Parathyroid adenoma (tissue), 2 donors: ENCODE measurements around the gene STX1A.

Experiments used
- H2AFZ ChIP-seq: fragments of 300-600 bp; sonication (generic); one replicate; pipeline ENCODE4 v1.7.0; 2017; ENCODE audit warnings: antibody characterized with exemption, mild to moderate bottlenecking
- H3K27ac ChIP-seq: fragments of 300-600 bp; sonication (generic); one replicate; pipeline ENCODE4 v1.7.0; 2017
- H3K27me3 ChIP-seq: fragments of 300-600 bp; sonication (generic); one replicate; pipeline ENCODE4 v1.7.0; 2017; ENCODE audit warnings: low read length; ENCODE audit not compliant: control insufficient read depth, insufficient read depth
- H3K36me3 ChIP-seq: fragments of 300-600 bp; sonication (generic); one replicate; pipeline ENCODE4 v1.7.0; 2017; ENCODE audit warnings: low read length; ENCODE audit not compliant: control insufficient read depth, insufficient read depth
- H3K4me1 ChIP-seq: fragments of 300-600 bp; sonication (generic); one replicate; pipeline ENCODE4 v1.7.0; 2017; ENCODE audit warnings: control low read depth
- H3K4me2 ChIP-seq: fragments of 300-600 bp; sonication (generic); one replicate; pipeline ENCODE4 v1.7.0; 2017; ENCODE audit warnings: low read length
- H3K4me3 ChIP-seq: fragments of 300-600 bp; sonication (generic); one replicate; pipeline ENCODE4 v1.7.0; 2017; ENCODE audit warnings: low read depth, low read length
- H3K79me2 ChIP-seq: fragments of 300-600 bp; sonication (generic); one replicate; pipeline ENCODE4 v1.7.0; 2017; ENCODE audit warnings: control low read depth
- H3K9ac ChIP-seq: fragments of 300-600 bp; sonication (generic); one replicate; pipeline ENCODE4 v1.7.0; 2017; ENCODE audit warnings: mild to moderate bottlenecking
- H3K9me3 ChIP-seq: fragments of 300-600 bp; sonication (generic); one replicate; pipeline ENCODE4 v1.7.0; 2017; ENCODE audit warnings: low read length; ENCODE audit not compliant: control insufficient read depth
- CTCF ChIP-seq: fragments of 300-600 bp; sonication (generic); IDR thresholded peaks from one replicate; pipeline ENCODE4 v1.7.0; 2017; ENCODE audit warnings: antibody characterized with exemption, mild to moderate bottlenecking
- donor health status: primary hyperparathyroidism.

STX1A gene

GRCh38 chr7:73688288-73688687, 31.2 kb downstream of the STX1A start:
- no peak overlapping the region for H3K4me2 ChIP-seq
- H3K4me1 ChIP-seq: no peaks in the 10 kb centered on the region
- H3K27ac ChIP-seq: no peak overlapping the region
- no peak overlapping the region for H3K9ac ChIP-seq
- H3K36me3 ChIP-seq: no peaks in the 10 kb centered on the region
- H3K27me3 ChIP-seq: no peaks in the 10 kb centered on the region
- H2AFZ ChIP-seq: no peak overlapping the region
- no peak for TF ChIP-seq CTCF
- H3K9me3 ChIP-seq: no peaks in the 10 kb centered on the region
- no peak overlapping the region for H3K4me3 ChIP-seq
- peaks cover 19% of the 10 kb centered on the region for H3K79me2 ChIP-seq

- Histone ChIP-seq H3K27me3 (no peaks in the 10 kb centered on the region), H3K9ac (no peak overlapping the region), H3K79me2 (peaks cover 42% of the 10 kb centered on the region), H3K4me1 (peaks cover 15% of the 10 kb centered on the region), H3K9me3 (no peaks in the 10 kb centered on the region), H3K27ac (no peak overlapping the region), H3K4me2 (no peak overlapping the region), H2AFZ (no peak overlapping the region), H3K4me3 (no peak overlapping the region), H3K36me3 (no peaks in the 10 kb centered on the region)
- TF ChIP-seq CTCF: no peak
Measured at GRCh38 chr7:73685311-73685710, 34.2 kb downstream of the STX1A start.

GRCh38 chr7:73683788-73684693, 35.4 kb downstream of the STX1A start:
- peak overlapping the region; percentile 94 for H3K27ac ChIP-seq
- H3K9me3 ChIP-seq: no peaks in the 10 kb centered on the region

GRCh38 chr7:73683056-73683787, 36.2 kb downstream of the STX1A start, which contains the start of the genes BUD23 and DNAJC30:
BUD23 (plus strand) TSS chr7:73683597; CDS start chr7:73683626, 29 bp downstream.
DNAJC30 (minus strand) TSS chr7:73683453; CDS start chr7:73683423, 30 bp downstream.
- Histone ChIP-seq H3K27ac (peak within 1 kb of the TSS; percentile 94), H3K9me3 (no peaks in the 10 kb centered on the region), H3K9ac (peak within 1 kb of the TSS; percentile 91), H3K4me1 (peaks cover 15% of the 10 kb centered on the region), H3K4me3 (peak within 1 kb of the TSS; percentile 93), H3K27me3 (no peaks in the 10 kb centered on the region), H3K36me3 (no peaks in the 10 kb centered on the region), H2AFZ (peak within 1 kb of the TSS; percentile 86), H3K4me2 (peak within 1 kb of the TSS; percentile 87), H3K79me2 (peaks cover 48% of the 10 kb centered on the region)
- TF ChIP-seq CTCF: no peak

More at GRCh38 chr7:73683788-73684693, 35.4 kb downstream of the STX1A start:
- no peaks in the 10 kb centered on the region for H3K36me3 ChIP-seq
- peak overlapping the region; percentile 93 for H3K4me3 ChIP-seq
- peaks cover 46% of the 10 kb centered on the region for H3K79me2 ChIP-seq
- no peak for TF ChIP-seq CTCF
- peaks cover 15% of the 10 kb centered on the region for H3K4me1 ChIP-seq
- H2AFZ ChIP-seq: peak overlapping the region; percentile 86
- no peak overlapping the region for H3K9ac ChIP-seq
- peak overlapping the region; percentile 78 for H3K4me2 ChIP-seq
- no peaks in the 10 kb centered on the region for H3K27me3 ChIP-seq
